Endothelial cell of umbilical vein (primary cell): Measurements from ENCODE around the gene TM9SF4. TPM values are rescaled to one million over a fixed set of nuclear protein-coding genes. Genes with fewer than 3 reads are reported as not detected.

ENCODE experiments used
- BruUV-seq: library from RNA; stranded (reverse); fragments of 400-500 nt; replicated peaks from 2 replicates; lab custom pipeline; 2021; lab: Mats Ljungman, UMichigan
- CTCF ChIA-PET: fragments of 300-600, 350-600 bp; sonication (Branson Sonifier 250); formaldehyde crosslinking; loops from one replicate; lab custom pipeline; 2021; ENCODE audit warnings: antibody characterized with exemption, inconsistent platforms; lab: Charles Lee
- POLR2A ChIA-PET: fragments of 300-600, 350-600 bp; sonication (Branson Sonifier 250); formaldehyde crosslinking; loops from one replicate; lab custom pipeline; 2021; ENCODE audit warnings: antibody characterized with exemption, inconsistent platforms; lab: Charles Lee
- DNase-seq: peaks from one replicate; pipeline ENCODE4 v3.0.0-alpha.2; 2011; ENCODE audit warnings: low read depth, low spot score
- FAIRE-seq: peaks from 2 replicates; lab custom pipeline; 2011; peaks lifted over from hg19 to GRCh38; lab: Jason Lieb, UNC
- H2AFZ ChIP-seq: 2 replicates; pipeline ENCODE4 v1.6.0; 2012; ENCODE audit warnings: low read depth, low read length, control low read depth, inconsistent platforms
- H3K27ac ChIP-seq: 2 replicates; pipeline ENCODE4 v1.5.1; 2011; ENCODE audit warnings: low read depth, mild to moderate bottlenecking, control low read depth, low read length, moderate library complexity; ENCODE audit not compliant: insufficient read depth
- H3K27me3 ChIP-seq, 2 experiments: 2 replicates each; pipeline versions ENCODE4 v1.6.0 to v1.6.1; 2011; ENCODE audit warnings: low read length in 2 of 2, mixed read lengths in 1 of 2; ENCODE audit not compliant: control insufficient read depth in 2 of 2, insufficient read depth in 2 of 2
- H3K36me3 ChIP-seq, 2 experiments: 2 replicates in 1 of 2; 3 replicates in 1 of 2; pipeline ENCODE4 v1.5.1; 2011; ENCODE audit warnings: low read length in 2 of 2, mild to moderate bottlenecking in 1 of 2, moderate library complexity in 1 of 2; ENCODE audit not compliant: control insufficient read depth in 2 of 2, insufficient read depth in 2 of 2; ENCODE audit errors: extremely low read depth in 1 of 2
- H3K4me1 ChIP-seq: 3 replicates; pipeline ENCODE4 v1.5.1; 2011; ENCODE audit warnings: mild to moderate bottlenecking, low read length; ENCODE audit not compliant: control insufficient read depth, insufficient read depth; ENCODE audit errors: extremely low read depth
- H3K4me2 ChIP-seq: 2 replicates; pipeline ENCODE4 v1.6.1; 2011; ENCODE audit warnings: low read length, control low read depth, mixed read lengths; ENCODE audit not compliant: insufficient read depth
- H3K4me3 ChIP-seq, 3 experiments: fragments of 200-600 bp in 1 of 3; sonication (generic), shearing (Covaris generic) in 1 of 3; replicated peaks in 1 of 3; 2 replicates each; pipeline ENCODE4 v1.5.1; 2011 to 2016; ENCODE audit warnings: control low read depth in 3 of 3, low read length in 3 of 3, mild to moderate bottlenecking in 2 of 3, inconsistent platforms in 1 of 3, low read depth in 1 of 3, moderate library complexity in 1 of 3; ENCODE audit not compliant: insufficient read depth in 1 of 3
- H3K79me2 ChIP-seq: 2 replicates; pipeline ENCODE4 v1.6.0; 2012; ENCODE audit warnings: low read length, inconsistent platforms; ENCODE audit not compliant: control insufficient read depth, insufficient read depth
- H3K9ac ChIP-seq: replicated peaks from 2 replicates; pipeline ENCODE3; 2011; ENCODE audit warnings: low read length, control low read depth; ENCODE audit not compliant: insufficient read depth; ENCODE audit errors: extremely low read depth
- H3K9me1 ChIP-seq: replicated peaks from 3 replicates; pipeline ENCODE4 v1.6.0; 2011; ENCODE audit warnings: mild to moderate bottlenecking, low read length; ENCODE audit not compliant: control insufficient read depth, insufficient read depth; ENCODE audit errors: extremely low read depth
- H3K9me3 ChIP-seq: replicated peaks from 2 replicates; pipeline ENCODE4 v1.5.1; 2012; ENCODE audit warnings: low read length, inconsistent platforms; ENCODE audit not compliant: control insufficient read depth, insufficient read depth
- H4K20me1 ChIP-seq: replicated peaks from 2 replicates; pipeline ENCODE3; 2011; ENCODE audit warnings: mild to moderate bottlenecking, low read length; ENCODE audit not compliant: control insufficient read depth, insufficient read depth; ENCODE audit errors: extremely low read depth
- EZH2 ChIP-seq: IDR thresholded peaks from 2 replicates; pipeline ENCODE4 v1.6.1; 2012; ENCODE audit warnings: borderline replicate concordance, low read depth, mild to moderate bottlenecking, moderate library complexity, low read length, inconsistent platforms; ENCODE audit not compliant: severe bottlenecking
- FOS ChIP-seq: IDR thresholded peaks from 2 replicates; pipeline ENCODE4 v1.6.1; 2011; ENCODE audit warnings: mild to moderate bottlenecking, low read length, moderate library complexity, borderline replicate concordance; ENCODE audit not compliant: insufficient read depth
- GATA2 ChIP-seq: IDR thresholded peaks from 2 replicates; pipeline ENCODE4 v1.7.0; 2011; ENCODE audit warnings: low read depth, mild to moderate bottlenecking, moderate library complexity, mixed read lengths, low read length; ENCODE audit not compliant: insufficient read length, insufficient read depth
- JUN ChIP-seq: IDR thresholded peaks from 2 replicates; pipeline ENCODE4 v1.6.1; 2011; ENCODE audit warnings: borderline replicate concordance, low read depth; ENCODE audit not compliant: insufficient read length, insufficient read depth
- MAX ChIP-seq: IDR thresholded peaks from 2 replicates; pipeline ENCODE4 v1.6.1; 2011; ENCODE audit not compliant: insufficient read depth, insufficient read length
- MYC ChIP-seq: IDR thresholded peaks from one replicate; pipeline ENCODE4 v1.6.1; 2011; ENCODE audit warnings: mild to moderate bottlenecking, low read depth, low read length
- POLR2A ChIP-seq: IDR thresholded peaks from 2 replicates; pipeline ENCODE4 v1.6.1; 2012; ENCODE audit warnings: low read depth, mild to moderate bottlenecking, control low read depth, low read length
- POLR2AphosphoS5 ChIP-seq: IDR thresholded peaks from 2 replicates; pipeline ENCODE4 v1.6.1; 2012; ENCODE audit warnings: low read depth, mild to moderate bottlenecking, control low read depth, low read length, moderate library complexity; ENCODE audit not compliant: insufficient read depth
- dilution Hi-C: fragments of 300-500 bp; cut with MboI; formaldehyde crosslinking; loops from one replicate; pipeline ENCODE4 v1.15.0; 2019; ENCODE audit warnings: low sequenced_read_pairs; ENCODE audit not compliant: extremely low pct_ligation_motif_present
- intact Hi-C: fragments of 100-400 bp; cut with micrococcal nuclease; formaldehyde crosslinking; loops from one replicate; pipeline ENCODE4 v1.10.0; 2022
- polyA plus RNA-seq, 4 experiments: library from polyadenylated mRNA; depleted of rRNA in 3 of 4; stranded (reverse) in 3 of 4; unstranded in 1 of 4; fragments of >200 nt; gene quantifications; 2 replicates each; pipeline versions ENCODE4 v1.2.1 to v1.2.3, GENCODE V29; 2011 to 2012; ENCODE audit warnings: missing spikeins in 1 of 4
- total RNA-seq: library from RNA; stranded (reverse); gene quantifications from 2 replicates; pipeline ENCODE4 v1.2.3, GENCODE V29; 2021
- TF ChIP-seq, protein P1 (sequence below), 2 donors: IDR thresholded peaks; 1 replicate in 1 of 2; 2 replicates in 1 of 2; pipeline ENCODE4 v1.5.1; 2011; ENCODE audit warnings: low read length in 2 of 2, mild to moderate bottlenecking in 2 of 2, moderate library complexity in 2 of 2, control low read depth in 1 of 2, inconsistent platforms in 1 of 2, low read depth in 1 of 2; ENCODE audit not compliant: insufficient read depth in 1 of 2; ENCODE audit errors: extremely low read depth in 1 of 2

The TM9SF4 gene
- total and polyA plus RNA-seq, 2 donors (not counting 3 experiments of a cell fraction or from before 2014, with no cell fraction given): 46.4 to 61.9 TPM

GRCh38 chr20:32068174-32068573 lies 41.3 kb upstream of the TM9SF4 start:
- intact Hi-C loops: no loop called here
- no peaks in the 10 kb centered on the region for H3K79me2 ChIP-seq
- H4K20me1 ChIP-seq: no peaks in the 10 kb centered on the region
- ChIA-PET POLR2A (no interaction called here), CTCF (no interaction called here)
- TF ChIP-seq JUN (no peak), MYC (no peak), EZH2 (no peak), FOS (no peak), POLR2AphosphoS5 (no peak), GATA2 (no peak), POLR2A (no peak), MAX (no peak)
- TF ChIP-seq, protein P1, sequence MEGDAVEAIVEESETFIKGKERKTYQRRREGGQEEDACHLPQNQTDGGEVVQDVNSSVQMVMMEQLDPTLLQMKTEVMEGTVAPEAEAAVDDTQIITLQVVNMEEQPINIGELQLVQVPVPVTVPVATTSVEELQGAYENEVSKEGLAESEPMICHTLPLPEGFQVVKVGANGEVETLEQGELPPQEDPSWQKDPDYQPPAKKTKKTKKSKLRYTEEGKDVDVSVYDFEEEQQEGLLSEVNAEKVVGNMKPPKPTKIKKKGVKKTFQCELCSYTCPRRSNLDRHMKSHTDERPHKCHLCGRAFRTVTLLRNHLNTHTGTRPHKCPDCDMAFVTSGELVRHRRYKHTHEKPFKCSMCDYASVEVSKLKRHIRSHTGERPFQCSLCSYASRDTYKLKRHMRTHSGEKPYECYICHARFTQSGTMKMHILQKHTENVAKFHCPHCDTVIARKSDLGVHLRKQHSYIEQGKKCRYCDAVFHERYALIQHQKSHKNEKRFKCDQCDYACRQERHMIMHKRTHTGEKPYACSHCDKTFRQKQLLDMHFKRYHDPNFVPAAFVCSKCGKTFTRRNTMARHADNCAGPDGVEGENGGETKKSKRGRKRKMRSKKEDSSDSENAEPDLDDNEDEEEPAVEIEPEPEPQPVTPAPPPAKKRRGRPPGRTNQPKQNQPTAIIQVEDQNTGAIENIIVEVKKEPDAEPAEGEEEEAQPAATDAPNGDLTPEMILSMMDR (IDR thresholded peaks at IDR 0.05; ENCODE audit: extremely low read depth in 1 of 2, insufficient read depth in 1 of 2, low read depth in 1 of 2, low read length in 2 of 2): no peak
- DNase-seq (no peak), FAIRE-seq (no peak)
- H3K36me3 ChIP-seq: no peaks in the 10 kb centered on the region
- no peak overlapping the region for H3K27ac ChIP-seq
- no peak overlapping the region for H3K4me2 ChIP-seq
- H3K4me3 ChIP-seq: no peak overlapping the region
- BruUV-seq: no TSS peak
- dilution Hi-C loops: no loop called here
- H3K9me3 ChIP-seq: no peaks in the 10 kb centered on the region
- H3K9ac ChIP-seq: no peak overlapping the region
- no peak overlapping the region for H2AFZ ChIP-seq
- H3K27me3 ChIP-seq: peaks cover 3 to 7% of the 10 kb centered on the region in 2 experiments
- H3K9me1 ChIP-seq: no peaks in the 10 kb centered on the region
- no peaks in the 10 kb centered on the region for H3K4me1 ChIP-seq
